Adrenal gland (tissue), 5 donors: ENCODE data around the gene VMAC.

Experiments
- CTCF ChIP-seq, 6 experiments: fragments of 450-650 bp in 4 of 6; fragments of 200-600 bp in 2 of 6; sonication (generic) in 1 of 6; IDR thresholded peaks; 1 replicate in 5 of 6; 2 replicates in 1 of 6; pipeline versions ENCODE4 v1.5.1 to v1.8.0; 2016 to 2021; ENCODE audit warnings: antibody characterized with exemption in 6 of 6, mild to moderate bottlenecking in 2 of 6, moderate library complexity in 1 of 6
- POLR2A ChIP-seq, 2 donors: fragments of 450-650 bp; IDR thresholded peaks; one replicate each; pipeline ENCODE4 v1.6.1; 2017; ENCODE audit warnings: antibody characterized with exemption in 2 of 2, mild to moderate bottlenecking in 2 of 2, moderate library complexity in 1 of 2
- donor health status: DM: no; HTN: no; CAD: no.

DNA sequence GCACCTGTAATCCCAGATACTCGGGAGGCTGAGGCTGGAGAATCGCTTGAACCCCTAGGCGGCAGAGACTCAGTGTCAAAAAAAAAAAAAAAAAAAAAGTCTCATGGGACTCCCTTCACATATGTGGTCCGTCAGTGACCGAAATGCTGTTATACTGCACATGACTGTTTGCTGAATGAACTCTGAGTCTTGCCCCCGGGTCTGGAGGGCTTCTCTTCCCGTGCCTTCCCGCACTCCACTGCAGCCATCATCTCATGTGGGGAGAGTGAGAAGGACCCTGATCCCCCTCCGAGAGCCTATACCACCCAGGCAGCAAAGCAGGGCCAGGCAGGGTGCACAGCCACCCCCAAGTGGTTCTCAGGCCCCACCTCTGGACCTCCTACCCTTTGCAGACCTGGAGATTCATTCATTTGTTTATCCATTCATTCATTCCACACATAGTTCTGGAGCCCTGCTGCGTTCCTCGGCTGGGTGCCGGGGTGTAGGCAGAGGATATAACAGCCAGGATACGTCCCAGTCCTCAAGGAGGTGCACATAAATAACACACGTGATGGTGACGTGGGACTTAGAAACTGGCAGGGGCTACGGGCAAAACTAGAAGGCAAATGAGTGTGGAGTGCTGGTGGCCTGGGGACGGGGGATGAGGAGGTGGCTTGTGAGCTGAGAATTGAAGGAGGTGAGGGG, 15.2 kb upstream of the VMAC start:
- TF ChIP-seq CTCF (IDR thresholded peaks at IDR 0.05) (no peak), POLR2A (IDR thresholded peaks at IDR 0.05) (no peak)
